Mesothelial cell of epicardium (in vitro differentiated cells): Measurements from ENCODE around the gene BLOC1S4. TPM values are rescaled to one million over a fixed set of nuclear protein-coding genes. Genes with fewer than 3 reads are reported as not detected.

Source experiments
- DNase-seq, 2 experiments: peaks; one replicate each; pipeline ENCODE4 v3.0.0; 2021; ENCODE audit warnings: low spot score in 2 of 2; ENCODE audit not compliant: unreplicated experiment in 2 of 2
- H3K27ac Mint-ChIP-seq: 2 replicates; pipeline ENCODE4 v1.8.0; 2021; ENCODE audit warnings: mixed read lengths
- H3K27me3 Mint-ChIP-seq: 2 replicates; pipeline ENCODE4 v1.8.0; 2021; ENCODE audit warnings: low read depth, mixed read lengths
- H3K36me3 Mint-ChIP-seq: 2 replicates; pipeline ENCODE4 v1.8.0; 2021; ENCODE audit warnings: mixed read lengths
- H3K4me1 Mint-ChIP-seq: 2 replicates; pipeline ENCODE4 v1.8.0; 2021; ENCODE audit warnings: mixed read lengths
- H3K4me3 Mint-ChIP-seq: 2 replicates; pipeline ENCODE4 v1.8.0; 2021; ENCODE audit warnings: mild to moderate bottlenecking, moderate library complexity, mixed read lengths
- H3K9me3 Mint-ChIP-seq: 2 replicates; pipeline ENCODE4 v1.8.0; 2021; ENCODE audit warnings: mixed read lengths
- CTCF ChIP-seq: fragments of 200-600 bp; sonication (generic); IDR thresholded peaks from one replicate; pipeline ENCODE4 v1.5.0; 2021; ENCODE audit warnings: antibody characterized with exemption; ENCODE audit not compliant: unreplicated experiment
- total RNA-seq: library from RNA; stranded (reverse); gene quantifications from 3 replicates; pipeline ENCODE4 v1.2.1, GENCODE V29; 2021

BLOC1S4 gene
- total RNA-seq, 1 donor from 2014 or later = 18.0 TPM

DNA sequence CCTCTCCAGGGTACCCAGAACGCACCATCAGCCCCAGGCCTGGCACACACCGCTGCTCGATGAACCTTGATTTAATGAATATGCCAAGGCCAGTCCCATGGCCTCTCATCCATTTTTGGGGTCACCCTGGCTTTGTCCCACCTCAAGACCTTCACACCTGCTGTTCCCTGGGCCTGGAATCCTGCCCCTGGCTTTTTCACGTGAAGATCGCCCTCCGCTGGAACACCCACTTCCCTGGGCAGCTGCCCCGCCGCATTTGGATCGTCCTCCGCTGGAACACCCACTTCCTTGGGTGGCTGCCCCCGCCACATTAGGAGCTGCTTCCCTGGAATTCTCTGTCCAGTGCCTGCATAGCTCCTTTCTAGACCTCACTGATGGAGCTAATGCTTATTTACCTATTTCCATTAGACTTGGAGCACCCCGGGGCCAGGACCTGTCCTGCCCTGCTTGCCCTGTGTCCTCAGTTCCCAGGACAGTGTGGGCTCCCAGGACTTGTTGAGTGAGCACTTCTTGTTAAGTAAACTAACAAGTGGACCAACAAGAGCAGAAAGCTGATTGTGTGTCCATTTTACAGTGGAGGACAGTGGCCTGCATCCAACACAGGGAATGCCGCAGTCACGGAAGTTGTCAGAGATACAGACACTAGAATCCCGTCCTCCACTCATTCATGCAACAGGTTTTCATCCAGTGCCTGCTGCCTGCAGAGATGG, 12.5 kb downstream of the BLOC1S4 start:
- Mint-ChIP-seq H3K36me3 (no peaks in the 10 kb centered on the region), H3K4me1 (peaks cover 2% of the 10 kb centered on the region), H3K4me3 (no peak overlapping the region), H3K27me3 (no peaks in the 10 kb centered on the region), H3K27ac (no peak overlapping the region), H3K9me3 (no peaks in the 10 kb centered on the region)
- no peak for TF ChIP-seq CTCF
- no peak for DNase-seq

DNA sequence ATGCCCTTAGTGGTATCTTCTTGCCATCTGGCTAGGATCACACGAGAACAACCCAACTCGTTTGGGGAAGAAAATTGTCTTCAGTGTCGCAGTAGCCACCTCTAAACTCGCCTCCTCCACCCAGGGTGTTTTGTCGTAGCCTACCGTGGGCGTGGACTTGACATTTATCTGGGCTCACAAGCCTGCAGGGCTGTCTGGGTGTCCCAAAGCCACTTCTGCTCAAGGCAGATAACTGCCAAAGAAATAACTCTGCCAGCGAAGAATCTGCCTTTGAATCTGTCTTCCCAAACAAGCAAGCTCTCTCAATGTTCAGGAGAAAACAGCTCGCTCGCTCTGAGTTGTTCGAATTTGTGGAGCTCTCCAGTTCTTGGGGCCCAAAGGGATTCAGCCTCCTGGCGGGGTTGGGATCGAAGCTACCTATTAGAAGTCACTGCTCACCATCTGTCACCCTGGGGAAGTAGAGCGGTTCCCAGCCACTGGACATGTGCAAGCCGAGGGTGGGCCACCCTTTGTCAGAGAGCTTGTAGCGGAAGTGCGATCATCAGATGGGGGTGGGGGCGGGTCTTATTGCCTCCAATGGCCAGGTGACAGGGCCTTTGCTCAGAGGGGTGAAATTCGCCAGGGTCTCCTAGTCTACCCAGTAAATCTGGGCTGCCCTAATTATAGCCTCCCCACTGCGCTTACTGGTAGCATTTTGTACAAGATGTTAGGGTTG, 14.8 kb downstream of the BLOC1S4 start:
- TF ChIP-seq CTCF = no peak
- Mint-ChIP-seq H3K4me3 (no peak overlapping the region), H3K36me3 (no peaks in the 10 kb centered on the region), H3K27ac (no peak overlapping the region), H3K9me3 (no peaks in the 10 kb centered on the region), H3K4me1 (peaks cover 2% of the 10 kb centered on the region), H3K27me3 (no peaks in the 10 kb centered on the region)
- DNase-seq = no peak

- no peak overlapping the region for H3K4me3 Mint-ChIP-seq
- no peak for DNase-seq
- H3K36me3 Mint-ChIP-seq = no peaks in the 10 kb centered on the region
- H3K27me3 Mint-ChIP-seq = no peaks in the 10 kb centered on the region
- no peaks in the 10 kb centered on the region for H3K9me3 Mint-ChIP-seq
- H3K27ac Mint-ChIP-seq = no peak overlapping the region
- peaks cover 2% of the 10 kb centered on the region for H3K4me1 Mint-ChIP-seq
- TF ChIP-seq CTCF = no peak
Observed at GRCh38 chr4:6731318-6731675, 15.3 kb downstream of the BLOC1S4 start.

GRCh38 chr4:6731780-6732179, 15.8 kb downstream of the BLOC1S4 start:
- H3K27me3 Mint-ChIP-seq = no peaks in the 10 kb centered on the region
- peaks cover 2% of the 10 kb centered on the region for H3K4me1 Mint-ChIP-seq
- H3K4me3 Mint-ChIP-seq = no peak overlapping the region
- no peaks in the 10 kb centered on the region for H3K9me3 Mint-ChIP-seq
- TF ChIP-seq CTCF = no peak
- no peak overlapping the region for H3K27ac Mint-ChIP-seq
- H3K36me3 Mint-ChIP-seq = no peaks in the 10 kb centered on the region
- no peak for DNase-seq

DNA sequence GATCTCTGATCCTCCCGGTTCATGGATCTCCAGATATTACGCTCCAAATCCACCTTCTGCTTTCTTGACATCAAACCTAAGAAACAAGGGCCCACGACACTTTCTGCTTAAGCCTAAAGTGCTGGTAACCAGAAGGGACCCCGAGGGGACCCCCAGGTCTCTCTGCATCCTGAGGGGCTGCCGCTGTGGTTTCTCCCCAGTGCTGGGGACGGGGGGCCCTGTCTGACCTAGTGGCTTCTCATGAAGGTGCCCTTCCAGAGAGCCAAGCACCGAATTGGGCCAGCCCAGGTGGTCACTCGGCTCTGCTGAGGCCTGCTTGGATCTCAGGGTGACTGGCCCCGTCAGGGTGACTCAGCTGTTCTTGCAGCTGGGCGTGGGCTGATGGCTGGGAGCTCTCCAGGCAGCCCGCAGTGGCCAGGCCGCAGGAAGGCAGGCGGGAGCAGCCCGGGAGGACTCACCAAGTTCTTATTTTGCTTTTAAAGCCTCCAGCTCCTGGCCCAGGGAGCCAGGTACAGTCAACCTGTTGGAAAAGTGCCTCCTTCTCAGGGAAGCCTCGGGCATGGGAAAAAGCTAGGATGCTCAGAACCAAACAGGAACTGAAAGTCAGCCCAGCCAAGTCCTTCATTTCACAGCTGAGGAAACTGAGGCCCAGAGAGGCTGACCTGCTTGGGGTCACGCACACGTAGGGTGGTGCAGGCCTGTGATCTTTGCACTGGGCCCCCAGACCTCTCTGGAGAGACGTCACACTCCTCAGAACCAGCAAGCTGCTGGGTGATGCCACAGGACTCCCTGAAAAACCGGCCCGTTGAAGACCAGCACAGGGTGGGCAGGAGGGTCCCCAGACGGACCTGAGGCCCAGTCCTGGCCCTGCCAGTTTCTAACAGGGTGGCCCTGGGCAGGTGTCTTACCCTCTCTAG, 16.7 kb downstream of the BLOC1S4 start:
- Mint-ChIP-seq H3K27ac (no peak overlapping the region), H3K4me3 (no peak overlapping the region), H3K36me3 (no peaks in the 10 kb centered on the region), H3K27me3 (no peaks in the 10 kb centered on the region), H3K9me3 (no peaks in the 10 kb centered on the region), H3K4me1 (peaks cover 2% of the 10 kb centered on the region)
- no peak for TF ChIP-seq CTCF
- no peak for DNase-seq
